GM19351 (cell line): Measurements from ENCODE around the gene GALNT7.
A peak's percentile ranks its signal among the peaks of the same experiment; 100 is the strongest.

Source experiments
- ATAC-seq: cut with Tn5 transposase; IDR thresholded peaks from one replicate; pipeline ENCODE4 v1.9.1; 2021; ENCODE audit warnings: mild to moderate bottlenecking, moderate library complexity; ENCODE audit not compliant: unreplicated experiment

Gene GALNT7

GRCh38 chr4:173233857-173234256 is 65.2 kb downstream of the GALNT7 start:
- no peak for ATAC-seq

- ATAC-seq: no peak
These were observed 66.4 kb downstream of the GALNT7 start for GRCh38 chr4:173235050-173235449.

- no peak for ATAC-seq
These were observed 67.7 kb downstream of the GALNT7 start for GRCh38 chr4:173236301-173236700.

- no peak for ATAC-seq
These were observed 68.5 kb downstream of the GALNT7 start for GRCh38 chr4:173237152-173237551.

GRCh38 chr4:173237762-173238161 is 69.2 kb downstream of the GALNT7 start:
- ATAC-seq: no peak

GRCh38 chr4:173240696-173241095 is 72.1 kb downstream of the GALNT7 start:
- no peak for ATAC-seq

GRCh38 chr4:173242466-173243250 is 74.0 kb downstream of the GALNT7 start:
- ATAC-seq: no peak

- ATAC-seq: no peak
These were observed 74.7 kb downstream of the GALNT7 start for GRCh38 chr4:173243321-173243720.

- peak; percentile 75 for ATAC-seq
These were observed 75.5 kb downstream of the GALNT7 start for GRCh38 chr4:173243917-173244658.

GRCh38 chr4:173245952-173246351 is 77.3 kb downstream of the GALNT7 start:
- no peak for ATAC-seq

GRCh38 chr4:173246719-173247118 is 78.1 kb downstream of the GALNT7 start:
- peak; percentile 47 for ATAC-seq

- no peak for ATAC-seq
These were observed 78.7 kb downstream of the GALNT7 start for GRCh38 chr4:173247321-173247720.

GRCh38 chr4:173248690-173249089 is 80.1 kb downstream of the GALNT7 start:
- ATAC-seq: no peak

- ATAC-seq: peak; percentile 76
These were observed 83.7 kb downstream of the GALNT7 start for GRCh38 chr4:173252024-173252935.

- ATAC-seq: no peak
These were observed 85.0 kb downstream of the GALNT7 start for GRCh38 chr4:173253561-173253960.

GRCh38 chr4:173254646-173255045 is 86.0 kb downstream of the GALNT7 start:
- no peak for ATAC-seq

GRCh38 chr4:173256825-173257224 is 88.2 kb downstream of the GALNT7 start:
- ATAC-seq: no peak

GRCh38 chr4:173257732-173258717 is 89.4 kb downstream of the GALNT7 start:
- peak; percentile 91 for ATAC-seq

GRCh38 chr4:173258866-173259265 is 90.3 kb downstream of the GALNT7 start:
- no peak for ATAC-seq

GRCh38 chr4:173259310-173259709 is 90.7 kb downstream of the GALNT7 start:
- no peak for ATAC-seq
